K562 (cell line): Measurements from ENCODE around the gene LRCH1. TPM values are rescaled to one million over a fixed set of nuclear protein-coding genes. Genes with fewer than 3 reads are reported as not detected.

ENCODE experiments used
- ATAC-seq: fragments of 200-7000 bp; cut with Tn5 transposase; 3 replicates; pipeline ENCODE4 v1.9.1; 2020; ENCODE audit warnings: moderate library complexity
- BruUV-seq: library from RNA; stranded (reverse); fragments of 400-500 nt; replicated peaks from 2 replicates; lab custom pipeline; 2021; lab: Mats Ljungman, UMichigan
- CTCF ChIA-PET: fragments of 300-600 bp; formaldehyde crosslinking; extraction: SDS; loops from one replicate; lab custom pipeline; 2021; ENCODE audit warnings: low intra/inter-chr PET ratio; lab: Yijun Ruan, JAX
- POLR2A ChIA-PET: fragments of 300-600, 350-650 bp; sonication (Branson Sonifier 250); formaldehyde crosslinking; extraction: SDS; loops from one replicate; lab custom pipeline; 2021; ENCODE audit warnings: antibody characterized with exemption, inconsistent platforms; lab: Yijun Ruan, JAX
- DNase-seq, 4 experiments: peaks; one replicate each; pipeline versions ENCODE4 v3.0.0 to v3.0.0-alpha.2; 2011 to 2018; ENCODE audit warnings: low spot score in 3 of 4, mixed read lengths in 3 of 4; ENCODE audit errors: extremely low read depth in 1 of 4
- FAIRE-seq: peaks from 2 replicates; lab custom pipeline; 2011; peaks lifted over from hg19 to GRCh38; lab: Jason Lieb, UNC
- H2AFZ ChIP-seq: 2 replicates; pipeline ENCODE4 v1.6.0; 2011; ENCODE audit warnings: low read depth, low read length, control low read depth, inconsistent platforms
- H3K27ac ChIP-seq: fragments of 200-600 bp; 3 replicates; pipeline ENCODE4 v1.8.0; 2011; ENCODE audit warnings: low read depth, mild to moderate bottlenecking, control low read depth, inconsistent platforms, low read length, moderate library complexity, mixed read lengths; ENCODE audit errors: extremely low read depth
- H3K27me3 ChIP-seq, 2 experiments: fragments of 300-600 bp in 1 of 2; 2 replicates in 1 of 2; 3 replicates in 1 of 2; pipeline versions ENCODE4 v1.6.0 to v1.8.0; 2011; ENCODE audit warnings: inconsistent platforms in 2 of 2, low read length in 2 of 2, mild to moderate bottlenecking in 1 of 2, mixed read lengths in 1 of 2, moderate library complexity in 1 of 2; ENCODE audit not compliant: control insufficient read depth in 2 of 2, insufficient read depth in 2 of 2
- H3K36me3 ChIP-seq: fragments of 300-600 bp; 3 replicates; pipeline ENCODE4 v1.8.0; 2011; ENCODE audit warnings: mild to moderate bottlenecking, low read length, inconsistent platforms; ENCODE audit not compliant: control insufficient read depth, insufficient read depth
- H3K4me1 ChIP-seq, 2 experiments: fragments of 200-600 bp in 1 of 2; replicated peaks in 1 of 2; 2 replicates in 1 of 2; 3 replicates in 1 of 2; pipeline versions ENCODE4 v1.5.1 to v1.8.0; 2011; ENCODE audit warnings: inconsistent platforms in 2 of 2, low read length in 2 of 2, mild to moderate bottlenecking in 1 of 2, mixed read lengths in 1 of 2, moderate library complexity in 1 of 2; ENCODE audit not compliant: control insufficient read depth in 2 of 2, insufficient read depth in 2 of 2
- H3K4me2 ChIP-seq: 2 replicates; pipeline ENCODE4 v1.6.1; 2011; ENCODE audit warnings: low read length, control low read depth, inconsistent platforms, mixed read lengths; ENCODE audit not compliant: insufficient read depth
- H3K4me3 ChIP-seq: fragments of 200-600 bp; sonication (generic), shearing (Covaris generic); 2 replicates; pipeline ENCODE4 v1.5.1; 2016; ENCODE audit warnings: control low read depth, inconsistent platforms
- H3K79me2 ChIP-seq: fragments of 200-600 bp; 3 replicates; pipeline ENCODE4 v1.8.0; 2011; ENCODE audit warnings: low read length, inconsistent platforms; ENCODE audit not compliant: control insufficient read depth, insufficient read depth
- H3K9ac ChIP-seq, 2 experiments: 2 replicates each; pipeline versions ENCODE4 v1.6.0 to v1.6.1; 2011; ENCODE audit warnings: low read depth in 2 of 2, low read length in 2 of 2, control low read depth in 1 of 2, inconsistent platforms in 1 of 2, mild to moderate bottlenecking in 1 of 2, mixed read lengths in 1 of 2; ENCODE audit not compliant: insufficient read depth in 1 of 2
- H3K9me1 ChIP-seq: one replicate; pipeline ENCODE4 v1.6.0; 2011; ENCODE audit warnings: inconsistent platforms, mild to moderate bottlenecking, low read length, moderate library complexity; ENCODE audit not compliant: control insufficient read depth, insufficient read depth
- H3K9me3 ChIP-seq: replicated peaks from 2 replicates; pipeline ENCODE4 v1.5.1; 2011; ENCODE audit warnings: low read depth, low read length, inconsistent platforms; ENCODE audit not compliant: control insufficient read depth, insufficient read depth
- H4K20me1 ChIP-seq: replicated peaks from 2 replicates; pipeline ENCODE4 v1.6.1; 2011; ENCODE audit warnings: low read length, inconsistent platforms, mixed read lengths; ENCODE audit not compliant: control insufficient read depth, insufficient read depth
- CHD7 ChIP-seq: fragments of 200-600 bp; sonication (generic); IDR thresholded peaks from one replicate; pipeline ENCODE4 v1.6.1; 2012; ENCODE audit warnings: mild to moderate bottlenecking, low read depth, low read length, inconsistent platforms
- FOXM1 ChIP-seq, 2 experiments: fragments of 450-650 bp in 1 of 2; sonication (generic) in 1 of 2; formaldehyde crosslinking in 1 of 2; IDR thresholded peaks; 2 replicates each; pipeline versions ENCODE4 v1.6.1 to v1.9.0; 2017 to 2022; ENCODE audit warnings: low read depth in 2 of 2, mild to moderate bottlenecking in 2 of 2, missing genetic modification reagents in 1 of 2, moderate library complexity in 1 of 2
- GTF2F1 ChIP-seq: IDR thresholded peaks from 2 replicates; pipeline ENCODE4 v1.6.1; 2011; ENCODE audit warnings: low read depth, low read length, improper control_type of control experiment
- KDM1A ChIP-seq, 2 experiments: fragments of 450-650 bp; IDR thresholded peaks; 2 replicates each; pipeline ENCODE4 v1.6.1; 2016; ENCODE audit warnings: mild to moderate bottlenecking in 2 of 2
- PML ChIP-seq: IDR thresholded peaks from 2 replicates; pipeline ENCODE4 v1.6.1; 2012; ENCODE audit warnings: low read length, inconsistent platforms
- POLR3A ChIP-seq: IDR thresholded peaks from 2 replicates; pipeline ENCODE4 v1.6.1; 2011; ENCODE audit warnings: borderline replicate concordance, mild to moderate bottlenecking, moderate library complexity; ENCODE audit not compliant: insufficient read length, insufficient read depth; ENCODE audit errors: extremely low read depth
- SMARCC2 ChIP-seq: fragments of 450-650 bp; IDR thresholded peaks from 2 replicates; pipeline ENCODE4 v1.6.1; 2017; ENCODE audit warnings: antibody characterized with exemption, moderate library complexity, mild to moderate bottlenecking, low read depth
- VEZF1 ChIP-seq: fragments of 200-800 bp; sonication (Bioruptor generic); IDR thresholded peaks from 2 replicates; pipeline ENCODE4 v1.6.1; 2017; ENCODE audit warnings: missing genetic modification characterization, missing compliant biosample characterization
- ZNF224 ChIP-seq: sonication (generic); formaldehyde crosslinking; IDR thresholded peaks from 2 replicates; pipeline ENCODE4 v1.8.0; 2022; ENCODE audit warnings: mild to moderate bottlenecking, missing genetic modification reagents
- ZNF384 ChIP-seq: IDR thresholded peaks from 2 replicates; pipeline ENCODE4 v1.6.1; 2012; ENCODE audit warnings: low read depth, low read length, improper control_type of control experiment
- WGBS: fragments of 100-300 bp; shearing (Covaris generic); methylation state at CpG from one replicate; pipeline ENCODE4 v1.1.6; 2016; ENCODE audit warnings: low coverage, mixed read lengths; ENCODE audit not compliant: insufficient coverage; ENCODE audit errors: missing lambda C conversion rate; 5-methylcytosine and 5-hydroxymethylcytosine counted together
- in situ Hi-C: fragments of 300-500 bp; cut with MboI; formaldehyde crosslinking; loops from 4 replicates; pipeline ENCODE4 v1.15.0; 2018; ENCODE audit warnings: inconsistent platforms, mixed read lengths
- intact Hi-C: fragments of 100-400 bp; cut with micrococcal nuclease; formaldehyde crosslinking; loops from 2 replicates; pipeline ENCODE4 v1.14.2; 2022
- polyA plus RNA-seq, 8 experiments: library from polyadenylated mRNA; depleted of rRNA in 4 of 8; stranded (reverse) in 5 of 8; unstranded in 3 of 8; fragments of >200 nt; fragmentation: Nextera tagmentation in 2 of 8; fragmentation: Illumina TruSeq in 1 of 8; extraction: Ambion mirVana in 2 of 8; extraction: Trizol in 1 of 8; gene quantifications; 2 replicates each; pipeline versions ENCODE4 v1.2.1 to v1.2.3, GENCODE V29; 2011 to 2014; ENCODE audit warnings: inconsistent platforms in 1 of 8, missing spikeins in 1 of 8
- total RNA-seq, 7 experiments: library from RNA; depleted of rRNA in 6 of 7; stranded (reverse); fragments of >200 nt in 6 of 7; fragmentation: Illumina TruSeq in 2 of 7; extraction: Trizol in 2 of 7; gene quantifications; 2 replicates each; pipeline versions ENCODE4 v1.2.1 to v1.2.3, GENCODE V29; 2011 to 2021; ENCODE audit warnings: low replicate concordance in 1 of 7

LRCH1 gene
- total and polyA plus RNA-seq, 9 of the 15 experiments (the other 6 are each of a cell fraction or from before 2014, with no cell fraction given): 1.1 to 6.8 (median 3.7) TPM

GRCh38 chr13:46567671-46568070, 14.7 kb downstream of the LRCH1 start:
- Histone ChIP-seq H4K20me1 (peaks cover 17% of the 10 kb centered on the region), H3K36me3 (no peaks in the 10 kb centered on the region), H3K27me3 (no peaks in the 10 kb centered on the region), H3K9ac (no peak overlapping the region), H2AFZ (no peak overlapping the region), H3K79me2 (peaks cover 45% of the 10 kb centered on the region), H3K27ac (no peak overlapping the region), H3K9me3 (no peaks in the 10 kb centered on the region), H3K4me1 (peaks cover 0 to 7% of the 10 kb centered on the region in 2 experiments; a peak in 2 of 5 replicates), H3K9me1 (no peaks in the 10 kb centered on the region), H3K4me3 (no peak overlapping the region), H3K4me2 (no peak overlapping the region)
- BruUV-seq: no TSS peak
- POLR2A ChIA-PET: no interaction called here
- WGBS: 59% methylated on average over 2 of the region's 2 CpGs
- in situ Hi-C loops (no loop called here), intact Hi-C loops (no loop called here)
- DNase-seq (no peak), ATAC-seq (no peak), FAIRE-seq (no peak)
- CTCF ChIA-PET: no interaction called here
- TF ChIP-seq FOXM1 (IDR thresholded peaks at IDR 0.05; ENCODE audit: low read depth): no peak
- TF ChIP-seq FOXM1 (CRISPR knock-in tag; IDR thresholded peaks at IDR 0.05; ENCODE audit: low read depth): no peak
- no peak for TF ChIP-seq PML
- TF ChIP-seq ZNF224 (CRISPR knock-in tag): no peak
- TF ChIP-seq GTF2F1: no peak
- no peak for TF ChIP-seq VEZF1
- TF ChIP-seq SMARCC2: no peak
- TF ChIP-seq KDM1A (IDR thresholded peaks at IDR 0.05): no peak
- TF ChIP-seq ZNF384: no peak
- TF ChIP-seq POLR3A: no peak
- TF ChIP-seq CHD7: no peak
